Panc1 (cell line): ENCODE results near the gene ITPRID2. TPM values are rescaled to one million over a fixed set of nuclear protein-coding genes. Genes with fewer than 3 reads are reported as not detected.

ENCODE experiments used
- ATAC-seq: fragments of 200-7000 bp; cut with Tn5 transposase; 2 replicates; pipeline ENCODE4 v1.9.1; 2020; ENCODE audit warnings: mild to moderate bottlenecking, moderate library complexity
- BruUV-seq: library from RNA; stranded (reverse); fragments of 400-500 nt; replicated peaks from 2 replicates; lab custom pipeline; 2021; lab: Mats Ljungman, UMichigan
- CTCF ChIA-PET: fragments of 300-600 bp; sonication (Branson Sonifier 250); formaldehyde crosslinking; loops from one replicate; lab custom pipeline; 2022; ENCODE audit warnings: antibody characterized with exemption; lab: Charles Lee
- POLR2A ChIA-PET: fragments of 300-600 bp; sonication (Branson Sonifier 250); formaldehyde crosslinking; loops from one replicate; lab custom pipeline; 2022; ENCODE audit warnings: antibody characterized with exemption; lab: Charles Lee
- DNase-seq: peaks from one replicate; pipeline ENCODE4 v3.0.0-alpha.2; 2010; ENCODE audit warnings: low read depth, low spot score
- H3K27ac ChIP-seq: 2 replicates; pipeline ENCODE4 v1.5.1; 2011; ENCODE audit warnings: mild to moderate bottlenecking, low read length, inconsistent platforms
- H3K27me3 ChIP-seq: fragments of 200-500 bp; sonication (Bioruptor generic); 2 replicates; pipeline ENCODE4 v1.6.0; 2014; ENCODE audit warnings: low read length, inconsistent platforms; ENCODE audit not compliant: control insufficient read depth, insufficient read depth
- H3K36me3 ChIP-seq: fragments of 200-500 bp; sonication (Bioruptor generic); 2 replicates; pipeline ENCODE4 v1.5.1; 2014; ENCODE audit warnings: inconsistent platforms, mild to moderate bottlenecking, low read length, moderate library complexity; ENCODE audit not compliant: control insufficient read depth, insufficient read depth
- H3K4me1 ChIP-seq: 2 replicates; pipeline ENCODE4 v1.5.1; 2011; ENCODE audit warnings: inconsistent platforms, mild to moderate bottlenecking, low read length, moderate library complexity; ENCODE audit not compliant: control insufficient read depth, insufficient read depth
- H3K4me3 ChIP-seq, 2 experiments: 2 replicates each; pipeline ENCODE4 v1.5.1; 2011 to 2012; ENCODE audit warnings: low read depth in 2 of 2, low read length in 2 of 2, mild to moderate bottlenecking in 2 of 2, inconsistent platforms in 1 of 2, moderate library complexity in 1 of 2
- H3K9me3 ChIP-seq: fragments of 200-500 bp; sonication (Bioruptor generic); 2 replicates; pipeline ENCODE4 v1.5.1; 2014; ENCODE audit warnings: low read depth, mild to moderate bottlenecking, inconsistent platforms, low read length, moderate library complexity; ENCODE audit not compliant: control insufficient read depth, insufficient read depth
- CTCF ChIP-seq: fragments of 450-650 bp; IDR thresholded peaks from 2 replicates; pipeline ENCODE4 v1.5.1; 2017; ENCODE audit warnings: mild to moderate bottlenecking
- POLR2AphosphoS5 ChIP-seq: IDR thresholded peaks from 2 replicates; pipeline ENCODE4 v1.6.1; 2012; ENCODE audit warnings: mild to moderate bottlenecking, low read depth, low read length, moderate library complexity
- SIN3A ChIP-seq: IDR thresholded peaks from 2 replicates; pipeline ENCODE4 v1.6.1; 2012; ENCODE audit warnings: low read depth, mild to moderate bottlenecking, low read length, moderate library complexity, borderline replicate concordance; ENCODE audit not compliant: insufficient read depth
- TCF7L2 ChIP-seq: IDR thresholded peaks from 2 replicates; pipeline ENCODE4 v1.6.1; 2011; ENCODE audit warnings: mild to moderate bottlenecking, low read depth, low read length, inconsistent platforms
- in situ Hi-C: cut with HindIII; loops from 2 replicates; pipeline ENCODE4 v1.10.0; 2016; ENCODE audit warnings: low sequenced_read_pairs, low pct_unique_long_range_greater_than_20kb
- intact Hi-C: fragments of 100-400 bp; cut with micrococcal nuclease; formaldehyde crosslinking; loops from one replicate; pipeline ENCODE4 v1.10.0; 2022; ENCODE audit not compliant: unreplicated experiment
- total RNA-seq: library from RNA; stranded (reverse); gene quantifications from one replicate; pipeline ENCODE4 v1.2.1, GENCODE V29; 2021; ENCODE audit not compliant: unreplicated experiment
- TF ChIP-seq, protein P1 (sequence below), 2 experiments: IDR thresholded peaks; 2 replicates each; pipeline ENCODE4 v1.6.1; 2011 to 2012; ENCODE audit warnings: low read depth in 2 of 2, control low read depth in 1 of 2, low read length in 1 of 2, mild to moderate bottlenecking in 1 of 2, moderate library complexity in 1 of 2; ENCODE audit not compliant: insufficient read depth in 1 of 2

Gene ITPRID2
- total RNA-seq, 1 experiment from 2014 or later: 261 TPM

DNA sequence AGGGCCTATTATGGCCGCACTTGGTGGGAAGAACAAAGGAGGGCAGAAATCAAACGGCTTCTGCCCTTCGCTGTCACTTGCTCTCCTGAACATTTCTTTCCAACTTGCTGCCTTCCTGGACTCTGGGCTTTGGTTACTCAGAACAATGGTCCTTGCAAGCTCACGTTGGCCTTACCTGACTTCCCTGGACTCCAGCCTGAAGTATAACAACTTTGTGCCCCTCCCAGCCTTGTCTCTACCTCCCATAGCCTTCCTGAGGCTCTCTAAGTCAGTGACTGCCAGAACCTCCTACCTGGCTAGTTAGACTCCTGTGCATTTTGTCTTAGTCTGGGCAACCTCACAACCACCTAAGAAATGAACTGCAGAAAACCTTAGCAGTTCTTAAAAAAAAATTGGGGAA, 30.2 kb upstream of the ITPRID2 start:
- CTCF ChIA-PET: no interaction called here
- Histone ChIP-seq H3K4me1 (no peaks in the 10 kb centered on the region), H3K27ac (peak overlapping the region; percentile 9; the same call in 1 of the 2 replicates), H3K4me3 (no peak overlapping the region), H3K36me3 (no peaks in the 10 kb centered on the region), H3K9me3 (no peaks in the 10 kb centered on the region), H3K27me3 (no peaks in the 10 kb centered on the region)
- DNase-seq (no peak), ATAC-seq (no peak)
- BruUV-seq: no TSS peak
- in situ Hi-C loops (no loop called here), intact Hi-C loops (no loop called here)
- POLR2A ChIA-PET: no interaction called here
- TF ChIP-seq TCF7L2 (no peak), CTCF (no peak), POLR2AphosphoS5 (no peak), SIN3A (no peak)
- TF ChIP-seq, protein P1, sequence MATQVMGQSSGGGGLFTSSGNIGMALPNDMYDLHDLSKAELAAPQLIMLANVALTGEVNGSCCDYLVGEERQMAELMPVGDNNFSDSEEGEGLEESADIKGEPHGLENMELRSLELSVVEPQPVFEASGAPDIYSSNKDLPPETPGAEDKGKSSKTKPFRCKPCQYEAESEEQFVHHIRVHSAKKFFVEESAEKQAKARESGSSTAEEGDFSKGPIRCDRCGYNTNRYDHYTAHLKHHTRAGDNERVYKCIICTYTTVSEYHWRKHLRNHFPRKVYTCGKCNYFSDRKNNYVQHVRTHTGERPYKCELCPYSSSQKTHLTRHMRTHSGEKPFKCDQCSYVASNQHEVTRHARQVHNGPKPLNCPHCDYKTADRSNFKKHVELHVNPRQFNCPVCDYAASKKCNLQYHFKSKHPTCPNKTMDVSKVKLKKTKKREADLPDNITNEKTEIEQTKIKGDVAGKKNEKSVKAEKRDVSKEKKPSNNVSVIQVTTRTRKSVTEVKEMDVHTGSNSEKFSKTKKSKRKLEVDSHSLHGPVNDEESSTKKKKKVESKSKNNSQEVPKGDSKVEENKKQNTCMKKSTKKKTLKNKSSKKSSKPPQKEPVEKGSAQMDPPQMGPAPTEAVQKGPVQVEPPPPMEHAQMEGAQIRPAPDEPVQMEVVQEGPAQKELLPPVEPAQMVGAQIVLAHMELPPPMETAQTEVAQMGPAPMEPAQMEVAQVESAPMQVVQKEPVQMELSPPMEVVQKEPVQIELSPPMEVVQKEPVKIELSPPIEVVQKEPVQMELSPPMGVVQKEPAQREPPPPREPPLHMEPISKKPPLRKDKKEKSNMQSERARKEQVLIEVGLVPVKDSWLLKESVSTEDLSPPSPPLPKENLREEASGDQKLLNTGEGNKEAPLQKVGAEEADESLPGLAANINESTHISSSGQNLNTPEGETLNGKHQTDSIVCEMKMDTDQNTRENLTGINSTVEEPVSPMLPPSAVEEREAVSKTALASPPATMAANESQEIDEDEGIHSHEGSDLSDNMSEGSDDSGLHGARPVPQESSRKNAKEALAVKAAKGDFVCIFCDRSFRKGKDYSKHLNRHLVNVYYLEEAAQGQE (IDR thresholded peaks at IDR 0.05; ENCODE audit: insufficient read depth in 1 of 2, low read depth in 2 of 2, low read length in 1 of 2): no peak

- Histone ChIP-seq H3K9me3 (no peaks in the 10 kb centered on the region), H3K36me3 (no peaks in the 10 kb centered on the region), H3K4me1 (no peaks in the 10 kb centered on the region), H3K27ac (no peak overlapping the region), H3K4me3 (no peak overlapping the region), H3K27me3 (no peaks in the 10 kb centered on the region)
- BruUV-seq: no TSS peak
- intact Hi-C loops: no loop called here
- no peak for ATAC-seq
- ChIA-PET CTCF (no interaction called here), POLR2A (interaction anchor here (0.6 kb wide), 1 partner anchor 51 kb away, joined by 3 read pairs; no protein-coding TSS in a partner anchor)
- TF ChIP-seq, protein P1 (IDR thresholded peaks at IDR 0.05; ENCODE audit: insufficient read depth in 1 of 2, low read depth in 2 of 2, low read length in 1 of 2): no peak
- TF ChIP-seq TCF7L2 (no peak), CTCF (no peak), SIN3A (no peak), POLR2AphosphoS5 (no peak)
- DNase-seq: no peak
- in situ Hi-C loops: no loop called here
These were observed 28.8 kb upstream of the ITPRID2 start for GRCh38 chr2:181862583-181863281.
